Calu3 (cell line): ENCODE data around the gene HUS1. TPM values are rescaled to one million over a fixed set of nuclear protein-coding genes. Genes with fewer than 3 reads are reported as not detected.

Experiments
- BruUV-seq: library from RNA; stranded (reverse); fragments of 400-500 nt; replicated peaks from 2 replicates; lab custom pipeline; 2021; lab: Mats Ljungman, UMichigan
- CTCF ChIA-PET: fragments of 300-600 bp; sonication (Branson Sonifier 250); formaldehyde crosslinking; loops from one replicate; lab custom pipeline; 2022; ENCODE audit warnings: antibody characterized with exemption; lab: Charles Lee
- DNase-seq: peaks from one replicate; pipeline ENCODE4 v3.0.0; 2022
- H3K27ac Mint-ChIP-seq: one replicate; pipeline ENCODE4 v1.8.0; 2022; ENCODE audit warnings: mixed read lengths; ENCODE audit not compliant: unreplicated experiment
- H3K27me3 Mint-ChIP-seq: one replicate; pipeline ENCODE4 v1.8.0; 2022; ENCODE audit warnings: mixed read lengths; ENCODE audit not compliant: unreplicated experiment
- H3K36me3 Mint-ChIP-seq: one replicate; pipeline ENCODE4 v1.8.0; 2022; ENCODE audit warnings: mild to moderate bottlenecking, moderate library complexity, mixed read lengths; ENCODE audit not compliant: insufficient read depth, unreplicated experiment
- H3K4me1 Mint-ChIP-seq: one replicate; pipeline ENCODE4 v1.8.0; 2022; ENCODE audit warnings: mild to moderate bottlenecking, low read depth, mixed read lengths; ENCODE audit not compliant: unreplicated experiment
- H3K4me3 Mint-ChIP-seq: one replicate; pipeline ENCODE4 v1.8.0; 2022; ENCODE audit warnings: mild to moderate bottlenecking, low read depth, moderate library complexity, mixed read lengths; ENCODE audit not compliant: unreplicated experiment
- H3K9me3 Mint-ChIP-seq: one replicate; pipeline ENCODE4 v1.8.0; 2022; ENCODE audit warnings: low read depth, mixed read lengths; ENCODE audit not compliant: unreplicated experiment
- intact Hi-C: fragments of 100-400 bp; cut with micrococcal nuclease; formaldehyde crosslinking; loops from one replicate; pipeline ENCODE4 v1.10.0; 2022; ENCODE audit not compliant: unreplicated experiment
- total RNA-seq: library from RNA; stranded (reverse); gene quantifications from 2 replicates; pipeline ENCODE4 v1.2.3, GENCODE V29; 2022
- TF ChIP-seq, protein P1 (sequence below): fragments of 200-600 bp; IDR thresholded peaks from one replicate; pipeline ENCODE4 v1.8.0; 2022; ENCODE audit warnings: antibody characterized with exemption; ENCODE audit not compliant: unreplicated experiment

Gene HUS1
- total RNA-seq, 1 experiment from 2014 or later: 42.9 TPM

DNA sequence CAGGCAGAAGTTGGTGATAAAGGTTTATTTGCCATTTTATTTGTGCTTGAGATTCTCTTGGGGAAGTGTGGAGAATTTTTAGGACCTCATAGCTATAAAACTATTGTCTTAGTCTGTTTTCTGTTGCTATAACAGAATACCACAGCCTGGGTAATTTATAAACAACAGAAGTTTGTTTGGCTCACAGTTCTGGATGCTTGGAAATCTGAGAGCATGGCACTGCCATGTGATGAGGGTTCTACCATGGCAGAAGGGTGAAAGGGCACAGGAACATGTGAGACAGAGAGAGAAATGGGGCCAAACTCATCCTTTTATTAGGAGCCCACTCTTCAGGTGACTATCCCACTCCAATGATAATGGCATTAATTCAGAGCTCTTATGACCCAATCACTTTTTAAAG lies 37.2 kb upstream of the HUS1 start:
- TF ChIP-seq, protein P1, sequence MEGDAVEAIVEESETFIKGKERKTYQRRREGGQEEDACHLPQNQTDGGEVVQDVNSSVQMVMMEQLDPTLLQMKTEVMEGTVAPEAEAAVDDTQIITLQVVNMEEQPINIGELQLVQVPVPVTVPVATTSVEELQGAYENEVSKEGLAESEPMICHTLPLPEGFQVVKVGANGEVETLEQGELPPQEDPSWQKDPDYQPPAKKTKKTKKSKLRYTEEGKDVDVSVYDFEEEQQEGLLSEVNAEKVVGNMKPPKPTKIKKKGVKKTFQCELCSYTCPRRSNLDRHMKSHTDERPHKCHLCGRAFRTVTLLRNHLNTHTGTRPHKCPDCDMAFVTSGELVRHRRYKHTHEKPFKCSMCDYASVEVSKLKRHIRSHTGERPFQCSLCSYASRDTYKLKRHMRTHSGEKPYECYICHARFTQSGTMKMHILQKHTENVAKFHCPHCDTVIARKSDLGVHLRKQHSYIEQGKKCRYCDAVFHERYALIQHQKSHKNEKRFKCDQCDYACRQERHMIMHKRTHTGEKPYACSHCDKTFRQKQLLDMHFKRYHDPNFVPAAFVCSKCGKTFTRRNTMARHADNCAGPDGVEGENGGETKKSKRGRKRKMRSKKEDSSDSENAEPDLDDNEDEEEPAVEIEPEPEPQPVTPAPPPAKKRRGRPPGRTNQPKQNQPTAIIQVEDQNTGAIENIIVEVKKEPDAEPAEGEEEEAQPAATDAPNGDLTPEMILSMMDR: no peak
- DNase-seq: no peak
- no peaks in the 10 kb centered on the region for H3K4me1 Mint-ChIP-seq
- no peaks in the 10 kb centered on the region for H3K27me3 Mint-ChIP-seq
- no peak overlapping the region for H3K27ac Mint-ChIP-seq
- BruUV-seq: no TSS peak
- intact Hi-C loops: no loop called here
- H3K9me3 Mint-ChIP-seq: peaks cover 7% of the 10 kb centered on the region
- no peaks in the 10 kb centered on the region for H3K36me3 Mint-ChIP-seq
- CTCF ChIA-PET: no interaction called here
- no peak overlapping the region for H3K4me3 Mint-ChIP-seq

DNA sequence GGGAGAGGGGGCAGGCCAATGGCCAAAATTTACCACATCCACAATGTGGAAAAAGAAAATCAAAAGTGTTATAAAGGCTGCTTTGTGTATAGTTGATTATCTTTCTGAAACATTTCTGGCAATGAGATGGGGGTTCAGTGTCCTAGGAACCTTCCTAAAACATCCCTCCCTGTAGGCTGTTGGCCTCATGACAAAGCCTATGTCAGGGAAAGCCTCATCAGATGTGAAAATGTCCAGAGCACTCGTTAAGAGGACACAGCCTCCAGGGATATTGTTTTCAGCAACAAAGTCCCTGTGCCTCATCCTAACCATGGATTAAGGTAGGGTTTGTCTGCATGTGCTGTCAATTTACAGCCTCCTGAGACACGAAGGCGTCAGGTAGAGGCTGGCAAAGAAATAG lies 32.5 kb upstream of the HUS1 start:
- Mint-ChIP-seq H3K9me3 (no peaks in the 10 kb centered on the region), H3K27ac (no peak overlapping the region), H3K27me3 (no peaks in the 10 kb centered on the region), H3K36me3 (no peaks in the 10 kb centered on the region), H3K4me3 (no peak overlapping the region), H3K4me1 (no peaks in the 10 kb centered on the region)
- no TSS peak for BruUV-seq
- CTCF ChIA-PET: no interaction called here
- no peak for DNase-seq
- TF ChIP-seq, protein P1: no peak
- intact Hi-C loops: no loop called here

DNA sequence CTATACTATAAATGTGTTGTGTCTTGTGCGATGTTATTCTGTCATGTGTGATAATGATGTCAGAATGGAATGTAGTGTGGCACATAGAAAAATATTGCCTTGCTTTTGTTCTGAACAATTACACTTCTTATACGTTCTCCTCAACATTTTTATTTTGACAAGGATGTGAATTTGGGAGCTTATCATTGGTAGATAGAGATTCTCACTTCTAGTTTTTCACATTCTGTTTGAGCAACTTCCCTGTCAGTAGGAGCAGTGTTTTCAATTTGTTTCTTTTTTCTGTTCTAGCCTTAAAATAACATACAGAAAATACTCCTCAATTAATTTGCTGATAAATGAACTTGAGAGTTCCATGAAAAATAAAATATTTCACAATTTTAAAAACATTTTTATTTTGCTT lies 31.9 kb upstream of the HUS1 start:
- BruUV-seq: no TSS peak
- H3K9me3 Mint-ChIP-seq: no peaks in the 10 kb centered on the region
- TF ChIP-seq, protein P1: no peak
- CTCF ChIA-PET: no interaction called here
- no peaks in the 10 kb centered on the region for H3K36me3 Mint-ChIP-seq
- intact Hi-C loops: no loop called here
- H3K4me3 Mint-ChIP-seq: no peak overlapping the region
- no peak overlapping the region for H3K27ac Mint-ChIP-seq
- no peaks in the 10 kb centered on the region for H3K4me1 Mint-ChIP-seq
- DNase-seq: no peak
- no peaks in the 10 kb centered on the region for H3K27me3 Mint-ChIP-seq

DNA sequence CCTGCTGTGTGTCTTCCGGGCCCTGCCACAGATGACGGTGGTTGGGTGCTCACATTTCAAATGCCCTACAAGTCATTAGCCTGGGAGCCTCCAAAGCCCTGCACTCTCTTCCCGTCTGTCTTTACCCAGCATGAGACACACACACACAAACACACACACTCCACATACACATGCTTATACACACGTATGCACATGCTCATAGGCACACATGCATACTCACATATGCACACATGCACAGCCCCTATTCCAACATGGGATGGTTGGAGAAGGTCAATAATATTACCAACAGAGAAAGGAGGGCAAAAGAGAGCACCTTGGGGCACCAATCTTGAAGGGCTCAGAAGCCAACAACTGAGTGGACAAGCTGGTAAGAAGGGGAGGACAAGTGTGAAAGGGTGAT lies 30.5 kb upstream of the HUS1 start:
- intact Hi-C loops: no loop called here

More for the DNA sequence above, 30.5 kb upstream of the HUS1 start:
- H3K4me1 Mint-ChIP-seq: peaks cover 12% of the 10 kb centered on the region
- no peaks in the 10 kb centered on the region for H3K27me3 Mint-ChIP-seq
- no TSS peak for BruUV-seq
- TF ChIP-seq, protein P1: no peak
- CTCF ChIA-PET: no interaction called here
- H3K9me3 Mint-ChIP-seq: no peaks in the 10 kb centered on the region
- H3K27ac Mint-ChIP-seq: no peak overlapping the region
- DNase-seq: no peak
- no peaks in the 10 kb centered on the region for H3K36me3 Mint-ChIP-seq
- no peak overlapping the region for H3K4me3 Mint-ChIP-seq
